Pulmonary artery endothelial cell (primary cell): ENCODE results near the gene PLGLB1. TPM values are rescaled to one million over a fixed set of nuclear protein-coding genes. Genes with fewer than 3 reads are reported as not detected.
"Not testable (repeated sequence)": the region's sequence is repeated elsewhere in the genome, so short reads cannot be mapped to it uniquely, and the experiment has no call there.

ENCODE experiments used
- DNase-seq: peaks from one replicate; pipeline ENCODE4 v3.0.0-alpha.2; 2011; ENCODE audit warnings: low read depth, low spot score
- total RNA-seq: library from RNA; depleted of rRNA; stranded (reverse); fragments of >200 nt; gene quantifications from 2 replicates; pipeline ENCODE4 v1.2.3, GENCODE V29; 2014

Gene PLGLB1
- 0.26 and 0.28 TPM in 2 replicates for total RNA-seq

DNA sequence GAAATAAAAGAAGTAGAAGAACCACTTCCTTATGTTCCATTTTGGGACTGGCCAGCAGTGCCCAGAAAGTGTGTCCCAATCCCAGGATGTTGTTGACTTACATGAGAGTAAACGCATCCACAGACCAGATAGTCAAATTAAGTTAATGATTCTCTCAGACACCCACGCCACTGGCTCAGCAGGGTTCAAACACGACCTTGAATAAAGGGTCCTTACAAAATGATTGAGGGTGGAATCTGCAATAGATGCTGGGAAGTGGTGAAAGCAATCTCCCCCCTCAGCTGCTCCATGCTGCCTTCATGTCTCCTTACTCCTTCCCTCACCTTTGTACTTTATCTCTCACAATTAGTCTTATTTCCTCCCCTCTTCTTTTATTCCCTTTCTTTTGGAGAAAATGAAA lies at the start of gene PLGLB1:
Gene PLGLB1, minus strand, starts transcription at position 101 of the 400 bp plus-strand sequence. Its CDS starts 61 bp downstream, at position 40.
- DNase-seq = not testable (repeated sequence)

DNA sequence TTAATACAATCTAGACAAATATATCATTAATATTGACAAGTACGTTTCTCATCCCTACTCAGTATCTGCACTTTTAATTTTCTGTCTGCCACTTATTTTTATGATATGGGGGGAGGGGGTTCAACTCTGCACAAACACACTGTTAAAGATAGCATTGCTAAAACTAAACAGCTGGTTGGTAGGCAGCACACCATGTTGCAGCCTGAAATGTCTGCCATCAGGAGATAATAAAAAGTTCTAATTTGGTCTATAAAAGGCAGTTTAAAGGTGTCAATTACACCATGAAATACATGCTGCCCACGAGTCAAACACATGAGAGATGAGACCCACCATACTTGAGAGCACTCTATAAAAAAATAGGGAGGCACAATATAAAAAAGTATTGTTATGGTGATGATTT lies 42.7 kb upstream of the PLGLB1 start:
- not testable (repeated sequence) for DNase-seq

DNA sequence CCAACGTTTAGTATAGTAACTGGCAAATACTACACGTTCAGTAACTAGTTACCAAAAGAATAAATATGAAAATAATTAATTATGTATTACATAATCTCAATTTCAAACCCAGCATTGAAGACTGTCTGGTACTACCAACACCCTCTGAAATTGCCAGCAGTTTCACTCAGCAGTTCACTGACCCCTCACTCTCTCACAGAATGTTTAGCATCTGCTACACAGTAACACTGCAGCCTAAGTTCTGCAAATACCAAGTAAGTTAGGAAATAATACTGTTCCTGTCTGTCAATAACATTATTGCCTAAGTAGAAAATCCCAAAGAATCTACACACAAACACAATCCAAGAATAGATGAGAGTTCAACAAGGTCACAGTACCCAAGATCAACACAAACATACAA lies 41.8 kb upstream of the PLGLB1 start:
- not testable (repeated sequence) for DNase-seq

DNA sequence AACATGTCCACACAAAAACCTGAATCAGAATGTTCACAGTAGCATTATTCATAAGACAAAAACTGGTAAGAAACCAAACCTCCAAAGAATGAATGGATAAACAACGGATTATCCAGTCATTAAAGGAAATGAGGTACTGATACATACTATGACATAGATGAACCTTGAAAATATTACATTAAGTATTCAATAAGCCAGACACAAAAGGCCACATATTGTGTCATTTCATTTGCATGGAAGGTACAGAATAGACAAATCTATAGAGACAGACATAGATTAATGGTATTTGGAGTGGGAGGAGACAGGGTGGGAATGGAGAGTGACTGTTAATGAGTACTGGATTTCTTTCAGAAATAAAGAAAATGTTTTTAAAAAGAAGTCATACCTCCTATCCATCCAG lies 39.9 kb upstream of the PLGLB1 start:
- DNase-seq = not testable (repeated sequence)

DNA sequence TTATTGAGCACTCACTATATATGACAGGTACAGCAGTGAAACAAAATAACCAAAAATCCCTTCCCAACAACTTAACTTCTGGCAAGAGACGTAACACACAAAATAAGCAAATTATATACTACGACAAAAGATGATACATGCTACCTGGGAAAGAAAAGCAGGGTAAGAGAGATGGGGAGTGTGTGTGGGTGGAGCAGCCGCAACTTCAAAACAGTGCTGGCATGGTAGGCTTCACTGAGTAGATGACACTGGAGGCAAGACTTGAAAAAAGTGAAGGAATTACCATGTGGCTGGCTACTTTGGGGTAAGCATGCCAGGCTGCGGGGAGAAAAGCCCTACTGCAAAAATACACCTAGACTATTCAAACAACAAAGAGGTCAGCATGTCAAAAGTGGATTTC lies 36.0 kb upstream of the PLGLB1 start:
- DNase-seq = not testable (repeated sequence)

DNA sequence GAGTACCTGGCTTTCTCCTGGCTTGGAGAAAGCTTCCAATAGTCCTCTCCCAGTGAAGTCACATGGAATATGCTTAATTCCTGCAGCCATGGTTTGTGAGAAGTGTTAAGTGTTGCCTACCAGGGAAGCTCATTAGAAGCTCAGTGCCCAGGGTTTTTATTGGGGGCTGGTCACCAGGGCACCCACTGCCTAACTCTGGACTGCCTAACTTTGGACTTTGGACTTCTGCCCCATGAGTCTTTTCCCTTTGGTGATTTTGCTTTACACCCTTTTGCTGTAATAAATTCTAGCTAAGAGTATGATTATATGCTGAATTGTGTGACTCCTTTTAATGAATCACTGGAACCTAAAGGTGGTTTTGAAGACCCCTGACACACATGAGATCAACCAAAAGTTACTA lies 35.2 kb upstream of the PLGLB1 start:
- not testable (repeated sequence) for DNase-seq

DNA sequence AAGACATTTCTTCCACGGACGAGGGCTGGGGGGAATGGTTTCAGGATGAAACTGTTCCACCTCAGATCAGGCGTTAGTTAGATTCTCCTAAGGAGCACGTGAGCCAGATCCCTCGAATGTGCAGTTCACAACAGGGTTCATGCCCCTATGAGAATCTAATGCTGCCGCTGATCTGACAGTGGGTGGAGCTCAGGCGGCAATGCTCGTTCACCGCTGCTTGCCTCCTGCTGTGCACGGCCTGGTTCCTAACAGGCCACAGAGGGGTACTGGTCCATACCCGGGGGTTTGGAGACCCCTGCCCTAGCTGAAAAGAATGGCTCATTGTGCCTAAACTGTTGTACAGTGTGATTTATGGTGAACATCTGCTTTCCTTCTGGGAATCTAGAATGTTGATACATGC lies 34.8 kb upstream of the PLGLB1 start:
- not testable (repeated sequence) for DNase-seq

DNA sequence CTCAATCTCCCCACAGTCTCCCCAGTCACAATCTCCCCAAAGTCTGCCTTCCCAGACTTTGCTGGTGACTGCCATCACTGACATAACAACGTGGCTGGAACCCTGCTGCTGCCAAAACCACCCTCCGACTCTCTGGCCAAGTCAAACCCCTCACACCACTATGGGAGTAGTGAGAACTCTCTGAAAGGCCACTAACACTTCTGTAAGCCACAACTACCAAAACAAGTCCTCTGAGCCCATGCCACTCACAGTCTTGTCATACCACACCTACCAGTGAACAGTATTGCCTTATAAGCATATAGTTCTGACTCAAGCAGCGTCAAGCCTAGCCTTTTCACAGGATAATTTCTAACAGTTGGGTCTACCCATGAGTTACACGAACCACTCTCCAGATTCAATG lies 32.7 kb upstream of the PLGLB1 start:
- DNase-seq = not testable (repeated sequence)

DNA sequence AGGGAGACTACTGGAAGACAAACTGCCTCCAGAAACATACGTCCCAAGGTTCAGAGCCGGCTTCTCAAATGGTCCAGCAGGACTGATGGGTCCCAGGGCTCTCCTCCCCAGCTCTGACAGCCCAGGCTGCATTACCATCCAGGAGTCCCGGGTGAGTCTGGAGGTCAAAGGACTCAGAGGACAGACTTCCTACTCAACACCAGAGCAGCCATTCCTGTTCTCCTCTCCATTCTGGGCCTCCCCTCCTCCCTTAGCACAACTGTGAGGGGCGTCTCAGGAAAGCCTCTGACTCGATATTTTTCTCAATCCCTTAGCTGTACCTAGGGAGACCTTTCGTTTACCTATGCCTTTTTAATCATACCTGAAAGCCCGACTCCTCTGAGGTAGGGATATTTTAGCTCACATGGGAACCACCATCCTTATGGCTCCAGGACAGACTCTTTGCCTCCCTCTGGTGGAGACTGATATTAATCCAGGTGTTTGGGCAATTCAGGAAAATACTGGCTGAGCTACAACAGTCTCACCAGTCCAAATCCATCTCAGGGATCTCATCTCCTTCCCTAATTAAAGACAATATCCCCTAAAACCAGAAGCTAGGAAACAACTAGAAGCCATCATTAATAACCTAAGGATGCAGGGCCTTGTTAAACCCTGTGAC lies 19.8 kb upstream of the PLGLB1 start:
- DNase-seq = not testable (repeated sequence)

DNA sequence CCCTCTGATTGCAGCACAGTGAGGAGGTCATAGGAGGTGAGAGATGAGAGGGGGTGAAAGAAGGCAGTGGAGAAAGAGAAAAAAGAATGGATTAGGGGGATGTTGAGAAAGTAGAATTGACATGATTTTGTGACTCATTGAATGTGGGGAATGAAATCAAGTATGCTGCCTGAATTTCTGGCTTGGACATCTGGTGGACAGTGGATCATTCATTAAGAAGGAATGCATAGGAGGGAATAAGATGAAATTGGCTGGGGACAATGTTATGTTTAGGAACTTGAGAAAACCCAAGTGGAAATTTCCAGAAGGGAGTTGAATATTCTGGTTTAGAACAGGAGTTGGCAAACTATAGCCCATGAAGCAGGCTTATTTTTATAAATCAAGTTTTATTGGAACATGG lies 7.0 kb upstream of the PLGLB1 start:
- not testable (repeated sequence) for DNase-seq

DNA sequence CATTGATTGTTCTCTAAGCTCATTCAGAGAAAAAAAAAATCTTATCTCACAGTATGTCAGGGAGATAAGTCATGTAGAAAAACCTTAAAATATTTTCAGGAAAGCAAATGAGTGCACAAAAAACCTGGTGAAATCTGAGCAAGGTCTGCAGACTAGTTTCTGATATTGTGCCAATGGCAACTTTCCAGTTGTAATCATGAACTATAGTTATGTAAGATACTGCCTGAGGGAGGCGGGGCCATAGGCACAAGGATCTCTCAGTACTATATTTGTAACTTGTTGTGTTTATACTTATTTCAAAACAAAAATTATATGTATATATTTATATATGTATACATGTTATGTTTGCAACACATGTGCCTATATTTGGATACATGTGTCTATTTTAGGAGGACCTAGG lies 5.2 kb upstream of the PLGLB1 start:
- DNase-seq = not testable (repeated sequence)

DNA sequence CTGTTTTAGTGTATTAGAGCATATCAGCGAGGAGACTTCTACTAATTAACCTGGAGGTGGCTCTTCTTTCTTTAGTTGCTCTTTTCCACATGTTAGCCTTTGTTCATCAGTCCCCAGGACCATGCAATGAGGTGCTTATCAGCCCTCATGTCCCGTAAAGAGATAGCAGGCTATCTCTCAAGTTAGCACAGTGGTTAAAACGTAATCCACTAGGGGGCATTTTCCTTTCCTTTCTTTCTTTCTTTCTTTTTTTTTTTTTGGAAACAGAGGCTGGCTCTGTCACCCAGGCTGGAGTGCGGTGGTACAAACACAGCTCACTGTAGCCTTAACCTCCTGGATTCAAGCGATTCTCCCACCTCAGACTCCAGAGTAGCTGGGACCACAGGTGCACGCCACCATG lies 4.3 kb upstream of the PLGLB1 start:
- DNase-seq = not testable (repeated sequence)

DNA sequence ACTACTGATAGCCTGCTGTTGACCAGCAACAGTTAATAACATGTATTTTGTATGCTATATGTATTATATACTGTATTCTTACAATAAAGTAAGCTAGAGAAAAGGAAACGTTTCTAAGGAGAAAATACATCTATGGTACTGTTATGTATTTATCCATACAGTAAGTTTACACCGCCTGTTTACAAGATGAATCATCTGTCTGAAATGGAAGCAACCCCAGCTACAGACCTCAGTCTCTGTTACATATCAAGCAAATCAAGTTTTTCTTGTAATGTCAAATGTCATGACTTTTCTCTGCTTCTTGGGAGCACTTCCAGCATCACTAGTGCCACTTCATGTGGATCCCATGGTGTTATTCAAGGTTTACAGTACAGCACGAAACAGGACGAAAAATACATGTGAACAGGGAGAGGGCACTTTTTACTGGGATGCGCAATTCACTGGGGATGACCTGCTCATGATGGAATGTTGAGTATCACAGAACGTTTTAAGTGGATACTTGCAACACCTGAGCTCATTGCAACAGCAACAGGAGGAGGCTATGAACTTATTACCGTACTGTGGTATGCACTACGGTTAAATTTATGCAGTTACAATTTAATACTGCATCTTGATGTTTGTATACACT lies 2.5 kb upstream of the PLGLB1 start:
- not testable (repeated sequence) for DNase-seq

DNA sequence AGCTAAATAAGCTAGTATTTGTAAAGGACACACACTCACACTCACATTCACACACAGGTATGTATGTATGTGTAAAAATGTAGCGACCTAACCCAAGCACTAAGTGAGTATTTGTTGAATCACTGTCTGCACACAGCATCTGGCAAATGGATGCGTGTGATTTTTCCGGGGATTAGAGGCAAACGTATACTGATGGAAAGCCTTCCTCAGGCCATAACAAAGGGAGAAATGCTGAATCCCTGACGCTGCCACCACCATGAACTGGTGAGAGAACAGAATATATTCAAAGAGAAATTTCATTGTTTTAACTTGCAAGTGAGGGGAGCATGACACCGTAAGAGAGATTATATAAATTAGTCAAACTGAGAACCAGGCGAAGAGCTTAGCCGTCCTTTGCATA lies 601 bp downstream of the PLGLB1 start:
- not testable (repeated sequence) for DNase-seq

DNA sequence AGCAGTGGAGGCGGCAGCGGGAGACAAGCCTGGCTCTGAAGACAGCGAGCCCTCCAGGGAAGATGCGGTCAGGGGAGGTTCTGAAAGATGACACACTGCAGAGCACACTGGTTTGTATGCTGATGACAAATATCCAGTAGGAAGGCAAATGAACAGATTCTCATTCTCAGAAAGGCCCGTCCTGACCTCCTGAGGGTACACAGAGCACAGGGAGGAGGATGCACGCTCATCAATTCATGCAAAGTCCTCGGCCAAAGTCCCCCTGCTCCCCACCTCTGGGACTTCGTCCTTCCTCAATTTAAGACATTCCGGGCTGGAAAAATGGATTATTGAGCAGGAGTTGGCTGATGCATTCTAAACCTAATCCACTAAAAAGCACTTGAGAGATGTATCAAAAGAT lies 2.6 kb downstream of the PLGLB1 start:
- DNase-seq = not testable (repeated sequence)

DNA sequence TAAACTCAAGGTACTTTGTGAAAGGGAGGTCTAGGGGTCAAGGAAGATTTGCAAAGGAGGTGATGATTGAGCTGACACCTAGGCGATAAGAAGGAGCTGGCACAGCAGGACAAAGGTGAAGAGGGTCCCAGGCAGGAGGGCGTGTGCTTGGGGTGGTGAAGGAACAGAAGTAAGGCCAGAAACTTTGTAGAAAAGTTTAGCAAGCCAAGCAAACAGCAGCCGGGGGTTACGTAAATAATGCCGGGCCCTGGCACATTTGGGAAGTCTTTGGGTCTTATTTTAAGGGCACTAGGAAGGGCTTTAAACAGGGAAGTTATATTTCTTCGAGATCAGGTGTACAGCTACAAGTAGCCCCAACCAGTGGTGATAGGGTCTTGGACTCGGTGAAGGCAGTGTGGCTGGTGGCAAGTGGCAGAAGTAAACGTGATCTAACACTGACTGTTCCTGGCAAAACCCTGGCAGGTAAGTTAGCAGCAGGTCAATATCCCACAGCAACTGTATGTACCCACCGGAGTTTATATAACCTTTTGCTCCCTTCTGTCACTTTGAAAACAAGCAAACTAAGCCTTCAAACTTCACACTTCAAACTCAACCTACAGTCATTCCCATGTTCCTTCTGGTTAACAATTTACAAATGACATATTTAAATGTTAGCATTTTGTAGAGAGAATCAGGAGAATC lies 7.0 kb downstream of the PLGLB1 start:
- not testable (repeated sequence) for DNase-seq

DNA sequence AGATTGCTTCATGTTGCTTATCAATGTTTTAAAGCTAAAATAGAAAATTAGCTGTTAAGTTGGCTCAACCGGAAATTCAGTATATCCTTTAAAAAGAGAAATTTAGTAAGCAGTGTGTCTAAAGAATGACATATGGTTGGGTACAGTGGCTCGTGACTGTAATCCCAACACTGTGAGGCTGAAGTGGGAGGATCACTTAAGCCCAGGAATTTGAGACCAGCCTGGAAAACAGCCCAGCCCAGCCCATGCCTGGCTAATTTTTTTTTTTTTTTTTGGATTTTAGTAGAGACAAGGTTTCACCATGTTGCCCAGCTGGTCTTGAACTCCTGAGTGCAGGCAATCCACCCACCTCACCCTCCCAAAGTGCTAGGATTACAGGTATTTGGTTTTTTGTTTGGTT lies 17.2 kb downstream of the PLGLB1 start:
- not testable (repeated sequence) for DNase-seq

Other genes starting within 250 kb of the PLGLB1 start
- gene CD8A, start 230.9 kb downstream of the PLGLB1 start, total RNA-seq = not detected in 2 replicates
- not detected in 2 replicates for gene CD8B, start 160.0 kb downstream of the PLGLB1 start, total RNA-seq
- gene RGPD1, start 79.7 kb downstream of the PLGLB1 start, total RNA-seq = 0.21 TPM in 1 of 2 replicates, not detected in the other